AG09319 (cell line): Measurements from ENCODE around the gene ARNT2.

ENCODE experiments used
- DNase-seq: peaks from one replicate; pipeline ENCODE4 v3.0.0-alpha.2; 2010; ENCODE audit warnings: low read depth; ENCODE audit errors: extremely low read depth
- TF ChIP-seq, protein P1 (sequence below): IDR thresholded peaks from 2 replicates; pipeline ENCODE4 v1.5.1; 2011; ENCODE audit warnings: low read depth, mild to moderate bottlenecking, inconsistent platforms, low read length, moderate library complexity

ARNT2 gene

DNA sequence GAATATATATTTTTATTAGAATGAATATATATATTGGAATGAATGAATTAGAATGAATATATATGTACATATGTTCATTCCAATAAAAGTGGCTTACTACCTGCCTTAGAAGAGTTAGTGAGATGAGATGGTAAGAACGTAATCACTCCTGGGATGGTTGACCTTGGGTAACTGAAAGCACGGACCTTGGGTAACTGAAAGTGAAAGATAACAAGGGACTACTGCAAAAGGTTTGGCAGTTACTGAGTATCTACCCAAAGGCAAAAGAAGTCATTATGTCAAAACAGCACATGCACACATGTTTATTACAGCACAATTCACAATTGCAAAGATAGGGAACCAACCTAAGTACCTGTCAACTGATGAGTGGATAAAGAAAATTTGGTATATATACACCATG lies 16.5 kb downstream of the ARNT2 start:
- TF ChIP-seq, protein P1, sequence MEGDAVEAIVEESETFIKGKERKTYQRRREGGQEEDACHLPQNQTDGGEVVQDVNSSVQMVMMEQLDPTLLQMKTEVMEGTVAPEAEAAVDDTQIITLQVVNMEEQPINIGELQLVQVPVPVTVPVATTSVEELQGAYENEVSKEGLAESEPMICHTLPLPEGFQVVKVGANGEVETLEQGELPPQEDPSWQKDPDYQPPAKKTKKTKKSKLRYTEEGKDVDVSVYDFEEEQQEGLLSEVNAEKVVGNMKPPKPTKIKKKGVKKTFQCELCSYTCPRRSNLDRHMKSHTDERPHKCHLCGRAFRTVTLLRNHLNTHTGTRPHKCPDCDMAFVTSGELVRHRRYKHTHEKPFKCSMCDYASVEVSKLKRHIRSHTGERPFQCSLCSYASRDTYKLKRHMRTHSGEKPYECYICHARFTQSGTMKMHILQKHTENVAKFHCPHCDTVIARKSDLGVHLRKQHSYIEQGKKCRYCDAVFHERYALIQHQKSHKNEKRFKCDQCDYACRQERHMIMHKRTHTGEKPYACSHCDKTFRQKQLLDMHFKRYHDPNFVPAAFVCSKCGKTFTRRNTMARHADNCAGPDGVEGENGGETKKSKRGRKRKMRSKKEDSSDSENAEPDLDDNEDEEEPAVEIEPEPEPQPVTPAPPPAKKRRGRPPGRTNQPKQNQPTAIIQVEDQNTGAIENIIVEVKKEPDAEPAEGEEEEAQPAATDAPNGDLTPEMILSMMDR: no peak
- no peak for DNase-seq

DNA sequence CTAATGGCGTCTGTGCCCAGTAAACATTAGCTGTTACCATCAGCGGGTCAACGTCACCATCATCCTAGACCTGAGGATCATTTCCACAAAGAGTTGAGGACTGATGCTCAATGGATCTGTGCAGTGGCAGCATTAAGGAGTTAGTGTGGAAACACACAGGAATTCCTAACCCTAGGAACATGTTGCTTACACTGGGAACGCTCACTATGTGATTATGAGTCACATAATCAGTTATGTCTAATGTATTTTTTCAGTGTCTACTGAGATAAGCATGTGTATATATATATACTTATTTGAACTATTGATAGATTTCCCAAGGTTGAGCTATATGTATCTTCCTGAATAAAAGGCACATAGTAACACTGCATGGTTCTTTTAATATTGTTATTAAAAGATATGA lies 19.0 kb downstream of the ARNT2 start:
- DNase-seq: no peak
- TF ChIP-seq, protein P1: no peak

DNA sequence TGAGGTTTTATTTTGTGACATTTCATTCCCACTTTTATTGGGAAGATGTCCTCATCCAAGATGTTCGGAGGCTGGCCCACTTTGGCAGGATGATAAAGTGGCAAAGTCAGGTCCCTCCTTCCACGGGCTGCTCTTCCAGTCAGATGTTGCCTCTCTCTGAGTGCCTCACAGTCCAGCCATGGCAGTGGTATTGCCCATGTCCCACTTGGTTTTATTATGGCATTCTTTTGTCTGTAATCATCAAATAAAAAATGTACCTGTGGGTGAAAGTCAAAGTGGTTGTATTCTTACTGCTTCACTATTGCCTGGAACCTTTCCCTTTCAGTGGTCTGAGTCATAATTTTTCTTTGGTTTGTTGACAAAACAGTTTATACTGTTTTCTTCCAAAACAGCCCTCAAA lies 20.2 kb downstream of the ARNT2 start:
- TF ChIP-seq, protein P1: no peak
- DNase-seq: no peak

DNA sequence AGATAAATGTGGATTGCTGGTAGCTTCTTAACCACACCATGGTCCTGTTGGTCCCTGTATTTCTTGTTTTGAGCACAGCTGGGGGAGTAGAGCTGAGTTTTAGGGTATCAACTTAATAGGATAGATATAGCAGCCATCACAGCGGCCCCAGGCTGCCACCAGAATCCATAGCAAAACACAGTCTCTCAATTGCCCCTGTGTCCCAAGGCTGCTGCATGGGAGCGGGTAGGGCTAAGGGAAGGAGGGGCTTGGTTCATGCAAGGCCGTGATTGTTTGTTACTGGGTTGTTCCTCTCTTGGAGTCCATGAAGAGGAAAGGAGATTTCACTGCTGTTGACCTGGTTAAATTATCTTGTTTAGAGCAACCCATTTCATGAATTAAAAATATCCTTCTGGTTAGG lies 22.1 kb downstream of the ARNT2 start:
- TF ChIP-seq, protein P1: no peak
- DNase-seq: no peak

DNA sequence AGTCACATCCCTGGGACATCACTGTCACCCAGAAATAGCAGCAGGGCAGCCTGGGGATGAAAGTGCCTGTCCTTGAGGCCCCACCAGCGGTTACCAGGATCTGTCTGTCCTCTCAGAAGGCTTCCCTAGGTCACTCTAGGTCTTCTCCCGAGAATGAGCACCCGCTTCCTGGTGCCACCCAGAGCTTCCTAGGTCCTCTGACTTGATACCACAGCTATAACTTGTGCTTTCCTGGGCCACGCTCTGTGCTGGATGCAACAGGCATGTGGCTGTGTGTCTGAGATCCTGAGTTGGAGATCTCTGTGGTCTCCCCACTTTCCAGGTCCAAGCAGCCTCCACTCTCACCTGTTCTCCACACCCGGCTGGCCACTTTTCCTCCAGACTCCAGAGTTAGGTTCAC lies 25.8 kb downstream of the ARNT2 start:
- DNase-seq: no peak
- TF ChIP-seq, protein P1: no peak

DNA sequence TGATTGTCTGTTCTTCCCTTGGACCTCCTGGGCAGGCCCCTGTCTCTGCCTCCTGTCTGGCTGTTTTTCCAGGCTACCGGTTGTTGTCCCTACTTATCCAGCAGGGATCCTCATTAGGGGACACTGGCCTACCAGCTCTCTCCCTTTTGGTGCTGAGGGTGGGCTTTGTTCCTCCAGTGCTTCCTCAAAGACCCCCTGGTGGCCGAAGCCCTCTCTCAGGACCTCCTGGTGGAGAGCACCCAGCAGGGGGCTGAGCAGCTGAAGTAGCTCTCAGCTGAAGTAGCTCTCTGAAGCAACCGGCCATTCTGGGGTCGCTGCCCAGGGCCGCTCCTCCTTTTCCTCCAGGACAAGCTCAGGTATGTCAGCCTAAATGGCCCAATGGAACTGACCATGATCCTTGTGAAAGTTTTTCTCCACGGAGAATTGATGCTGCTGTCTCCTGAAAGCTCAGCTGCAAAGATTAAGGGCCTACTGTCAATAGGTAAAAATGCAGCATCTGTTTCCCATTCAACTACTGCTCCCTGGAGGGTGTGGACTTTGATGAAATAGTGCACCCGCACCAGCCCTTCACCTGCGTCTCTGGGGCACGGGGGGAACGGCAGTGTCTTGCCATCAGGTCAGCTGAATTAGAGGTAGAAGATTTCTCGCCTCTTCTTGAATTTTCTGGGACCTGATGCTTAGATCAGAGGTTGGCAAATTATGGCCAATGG lies 27.6 kb downstream of the ARNT2 start:
- TF ChIP-seq, protein P1: no peak
- no peak for DNase-seq

DNA sequence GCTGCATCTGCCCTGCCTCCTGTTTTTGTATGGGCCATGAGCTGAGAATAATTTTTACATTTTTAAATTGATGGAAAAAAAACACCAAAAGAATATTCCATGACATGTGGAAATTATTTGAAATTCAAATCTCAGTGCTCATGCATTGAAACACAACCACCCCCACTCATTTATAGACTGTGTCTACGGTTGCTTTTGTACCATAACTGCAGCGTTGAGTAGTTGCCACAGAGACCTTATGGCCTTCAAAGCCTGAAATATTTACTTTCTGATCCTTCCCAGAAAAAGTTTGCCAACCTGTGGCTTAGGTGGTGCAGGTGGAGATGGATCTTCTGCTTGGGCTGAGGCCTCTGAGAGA lies 28.1 kb downstream of the ARNT2 start:
- no peak for DNase-seq
- TF ChIP-seq, protein P1: no peak
